ENCODE measurements around the gene IQSEC3. TPM values are rescaled to one million over a fixed set of nuclear protein-coding genes. Genes with fewer than 3 reads are reported as not detected.
"Not testable (repeated sequence)": the region's sequence is repeated elsewhere in the genome, so short reads cannot be mapped to it uniquely, and the experiment has no call there.

The IQSEC3 gene
- total and polyA plus RNA-seq, 2 donors = 0.99 to 4.4 TPM

DNA sequence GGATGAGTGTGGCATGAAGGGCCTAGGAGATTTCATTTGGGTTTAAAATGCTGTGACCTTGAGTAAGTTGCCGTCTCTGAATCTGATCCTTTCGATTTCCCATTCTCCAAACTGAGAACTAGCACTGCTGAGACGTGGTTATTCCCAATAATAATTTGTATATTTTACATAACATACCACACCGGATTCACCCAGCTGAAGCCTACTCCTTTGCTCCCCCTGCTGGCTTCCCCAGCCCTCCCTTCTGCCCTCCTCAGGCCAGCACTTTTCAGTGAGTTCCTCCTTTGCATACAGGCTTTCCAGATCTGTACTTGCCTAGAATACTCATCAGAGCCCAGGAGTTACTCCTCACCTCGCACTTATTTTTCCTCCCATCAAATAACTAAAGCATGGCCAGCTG, 38.7 kb upstream of the IQSEC3 start:
- DNase-seq (ENCODE audit: low read depth in 6 of 9, low spot score in 9 of 9); H3K36me3 ChIP-seq (ENCODE audit: control insufficient read depth in 2 of 2, insufficient read depth in 2 of 2, low read length in 1 of 2); H3K27me3 ChIP-seq (ENCODE audit: control insufficient read depth in 2 of 2, insufficient read depth in 1 of 2, low read length in 1 of 2); H3K4me1 ChIP-seq (ENCODE audit: control insufficient read depth in 2 of 2, insufficient read depth in 2 of 2, low read length in 2 of 2); H3K27ac ChIP-seq (ENCODE audit: low read depth in 1 of 2, low read length in 1 of 2); H3K9me3 ChIP-seq (ENCODE audit: control insufficient read depth in 2 of 2, insufficient read depth in 1 of 2, low read length in 1 of 2); H3K4me3 ChIP-seq (ENCODE audit: low read length in 2 of 2): not testable (repeated sequence)
- no CpG with 5 or more reads among the region's 5 CpGs for WGBS

DNA sequence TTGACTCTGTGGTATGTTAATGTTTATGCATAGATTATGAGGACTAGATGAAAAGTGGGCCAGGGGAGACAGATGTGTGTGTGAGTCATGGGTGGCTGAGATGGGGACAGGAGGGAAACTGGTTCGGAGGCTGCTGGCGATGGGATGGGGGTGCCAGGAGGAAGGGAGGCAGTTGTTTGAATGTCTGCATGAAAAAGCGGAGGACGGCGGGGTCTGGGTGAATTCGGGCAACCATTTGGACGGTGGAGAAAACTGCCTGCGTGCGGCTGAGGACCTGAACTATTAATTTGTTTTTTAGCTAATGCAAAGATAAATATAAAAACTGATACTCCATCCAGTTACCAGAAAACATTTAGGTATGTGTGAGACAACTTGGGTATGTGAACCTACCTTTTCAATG, 27.8 kb upstream of the IQSEC3 start:
- DNase-seq (ENCODE audit: low read depth in 6 of 9, low spot score in 9 of 9); H3K4me3 ChIP-seq (ENCODE audit: low read length in 2 of 2); H3K36me3 ChIP-seq (ENCODE audit: control insufficient read depth in 2 of 2, insufficient read depth in 2 of 2, low read length in 1 of 2); H3K27me3 ChIP-seq (ENCODE audit: control insufficient read depth in 2 of 2, insufficient read depth in 1 of 2, low read length in 1 of 2); H3K4me1 ChIP-seq (ENCODE audit: control insufficient read depth in 2 of 2, insufficient read depth in 2 of 2, low read length in 2 of 2); H3K27ac ChIP-seq (ENCODE audit: low read depth in 1 of 2, low read length in 1 of 2); H3K9me3 ChIP-seq (ENCODE audit: control insufficient read depth in 2 of 2, insufficient read depth in 1 of 2, low read length in 1 of 2): not testable (repeated sequence)
- WGBS = 75% methylated on average over 9 of the region's 9 CpGs

DNA sequence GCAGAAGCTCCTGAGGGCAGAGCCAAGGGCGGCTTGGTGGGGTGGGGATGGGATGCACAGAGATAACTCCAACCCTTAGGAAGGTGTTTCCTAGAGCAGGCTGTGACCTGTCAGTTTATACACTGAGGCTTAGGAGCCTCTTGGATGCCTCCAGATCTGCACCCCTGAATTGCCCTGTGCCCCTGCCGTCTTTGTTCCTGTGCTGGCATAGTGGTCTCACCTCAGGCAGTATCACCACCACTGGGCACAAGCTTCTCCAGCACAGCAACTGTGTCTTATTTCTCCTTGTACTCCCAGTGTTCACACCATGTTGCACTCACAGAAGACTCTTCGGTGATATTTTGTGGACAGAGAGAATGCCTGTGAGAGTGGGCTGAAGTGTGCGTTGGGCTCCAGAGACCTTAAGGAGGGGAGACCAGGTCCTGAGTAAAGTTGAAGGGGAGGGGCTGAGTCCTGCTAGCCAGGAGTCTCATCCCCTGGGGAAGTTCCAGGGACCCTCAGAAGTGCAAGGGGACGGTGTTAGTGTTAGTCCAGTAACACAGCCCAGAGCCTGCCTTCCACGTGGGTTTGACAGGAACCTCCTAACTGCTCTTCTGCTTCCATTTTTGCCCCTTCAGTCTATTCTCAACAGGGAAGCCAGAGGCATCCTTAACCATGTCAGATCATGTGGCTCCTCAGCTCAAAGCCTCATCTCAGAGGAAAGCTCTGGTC, 26.9 kb upstream of the IQSEC3 start:
- H3K4me3 ChIP-seq (ENCODE audit: low read length in 2 of 2); H3K27ac ChIP-seq (ENCODE audit: low read depth in 1 of 2, low read length in 1 of 2); H3K27me3 ChIP-seq (ENCODE audit: control insufficient read depth in 2 of 2, insufficient read depth in 1 of 2, low read length in 1 of 2); H3K9me3 ChIP-seq (ENCODE audit: control insufficient read depth in 2 of 2, insufficient read depth in 1 of 2, low read length in 1 of 2); H3K4me1 ChIP-seq (ENCODE audit: control insufficient read depth in 2 of 2, insufficient read depth in 2 of 2, low read length in 2 of 2); H3K36me3 ChIP-seq (ENCODE audit: control insufficient read depth in 2 of 2, insufficient read depth in 2 of 2, low read length in 1 of 2); DNase-seq (ENCODE audit: low read depth in 6 of 9, low spot score in 9 of 9): not testable (repeated sequence)
- WGBS = 83% methylated on average over 6 of the region's 6 CpGs

- not testable (repeated sequence) for H3K27me3 ChIP-seq (ENCODE audit: control insufficient read depth in 2 of 2, insufficient read depth in 1 of 2, low read length in 1 of 2); DNase-seq (ENCODE audit: low read depth in 6 of 9, low spot score in 9 of 9); H3K4me3 ChIP-seq (ENCODE audit: low read length in 2 of 2); H3K4me1 ChIP-seq (ENCODE audit: control insufficient read depth in 2 of 2, insufficient read depth in 2 of 2, low read length in 2 of 2); H3K9me3 ChIP-seq (ENCODE audit: control insufficient read depth in 2 of 2, insufficient read depth in 1 of 2, low read length in 1 of 2); H3K27ac ChIP-seq (ENCODE audit: low read depth in 1 of 2, low read length in 1 of 2); H3K36me3 ChIP-seq (ENCODE audit: control insufficient read depth in 2 of 2, insufficient read depth in 2 of 2, low read length in 1 of 2)
- WGBS = 92% methylated on average over 8 of the region's 8 CpGs
These were observed 22.2 kb upstream of the IQSEC3 start for GRCh38 chr12:44352-44751.

DNA sequence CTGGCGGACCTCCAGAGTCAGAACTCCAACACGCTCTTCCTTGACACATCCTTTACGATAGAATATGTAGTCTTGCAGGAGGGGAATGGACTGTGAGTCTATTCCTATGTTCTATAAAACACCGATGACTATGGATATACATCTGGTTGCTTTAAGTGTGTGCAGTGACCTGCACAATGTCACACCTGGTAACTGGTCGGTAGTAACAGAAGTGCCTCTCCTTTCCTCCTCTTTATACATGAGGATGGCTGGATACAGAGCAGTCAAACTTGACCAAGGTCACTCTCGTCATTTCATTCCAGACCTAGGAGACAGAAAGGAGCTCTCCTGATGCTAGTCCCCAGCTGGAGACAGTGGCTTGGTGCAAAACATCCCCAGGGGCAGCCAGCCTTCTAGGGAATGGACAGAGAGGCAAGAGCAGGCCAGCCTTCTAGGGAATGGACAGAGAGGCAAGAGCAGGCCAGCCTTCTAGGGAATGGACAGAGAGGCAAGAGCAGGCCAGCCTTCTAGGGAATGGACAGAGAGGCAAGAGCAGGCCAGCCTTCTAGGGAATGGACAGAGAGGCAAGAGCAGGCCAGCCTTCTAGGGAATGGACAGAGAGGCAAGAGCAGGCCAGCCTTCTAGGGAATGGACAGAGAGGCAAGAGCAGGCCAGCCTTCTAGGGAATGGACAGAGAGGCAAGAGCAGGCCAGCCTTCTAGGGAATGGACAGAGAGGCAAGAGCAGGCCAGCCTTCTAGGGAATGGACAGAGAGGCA, 21.2 kb upstream of the IQSEC3 start:
- 88% methylated on average over 6 of the region's 6 CpGs for WGBS
- H3K36me3 ChIP-seq (ENCODE audit: control insufficient read depth in 2 of 2, insufficient read depth in 2 of 2, low read length in 1 of 2); DNase-seq (ENCODE audit: low read depth in 6 of 9, low spot score in 9 of 9): not testable (repeated sequence)

GRCh38 chr12:45991-46358, 20.6 kb upstream of the IQSEC3 start:
- not testable (repeated sequence) for H3K4me3 ChIP-seq (ENCODE audit: low read length in 2 of 2); H3K4me1 ChIP-seq (ENCODE audit: control insufficient read depth in 2 of 2, insufficient read depth in 2 of 2, low read length in 2 of 2); H3K36me3 ChIP-seq (ENCODE audit: control insufficient read depth in 2 of 2, insufficient read depth in 2 of 2, low read length in 1 of 2); DNase-seq (ENCODE audit: low read depth in 6 of 9, low spot score in 9 of 9); H3K27me3 ChIP-seq (ENCODE audit: control insufficient read depth in 2 of 2, insufficient read depth in 1 of 2, low read length in 1 of 2); H3K27ac ChIP-seq (ENCODE audit: low read depth in 1 of 2, low read length in 1 of 2); H3K9me3 ChIP-seq (ENCODE audit: control insufficient read depth in 2 of 2, insufficient read depth in 1 of 2, low read length in 1 of 2)
- 85% methylated on average over 5 of the region's 5 CpGs for WGBS

More for the DNA sequence above, 21.2 kb upstream of the IQSEC3 start:
- not testable (repeated sequence) for H3K27me3 ChIP-seq (ENCODE audit: control insufficient read depth in 2 of 2, insufficient read depth in 1 of 2, low read length in 1 of 2); H3K27ac ChIP-seq (ENCODE audit: low read depth in 1 of 2, low read length in 1 of 2); H3K9me3 ChIP-seq (ENCODE audit: control insufficient read depth in 2 of 2, insufficient read depth in 1 of 2, low read length in 1 of 2); H3K4me3 ChIP-seq (ENCODE audit: low read length in 2 of 2); H3K4me1 ChIP-seq (ENCODE audit: control insufficient read depth in 2 of 2, insufficient read depth in 2 of 2, low read length in 2 of 2)

DNA sequence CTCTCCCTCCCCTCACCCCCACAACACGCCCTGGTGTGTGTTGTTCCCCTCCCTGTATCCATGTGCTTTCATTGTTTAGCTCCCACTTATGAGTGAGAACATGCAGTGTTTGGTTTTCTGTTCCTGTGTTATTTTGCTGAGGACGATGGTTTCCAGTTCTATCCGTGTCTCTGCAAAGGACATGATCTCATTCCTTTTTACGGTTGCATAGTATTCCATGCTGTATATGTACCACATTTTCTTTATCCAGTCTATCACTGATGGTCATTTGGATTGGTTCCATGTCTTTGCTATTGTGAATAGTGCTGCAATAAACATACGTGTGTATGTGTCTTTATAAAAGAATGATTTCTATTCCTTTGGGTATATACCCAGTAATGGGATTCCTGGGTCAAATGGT, 20.0 kb upstream of the IQSEC3 start:
- not testable (repeated sequence) for H3K9me3 ChIP-seq (ENCODE audit: control insufficient read depth in 2 of 2, insufficient read depth in 1 of 2, low read length in 1 of 2); H3K36me3 ChIP-seq (ENCODE audit: control insufficient read depth in 2 of 2, insufficient read depth in 2 of 2, low read length in 1 of 2); H3K4me1 ChIP-seq (ENCODE audit: control insufficient read depth in 2 of 2, insufficient read depth in 2 of 2, low read length in 2 of 2); H3K4me3 ChIP-seq (ENCODE audit: low read length in 2 of 2); H3K27ac ChIP-seq (ENCODE audit: low read depth in 1 of 2, low read length in 1 of 2); DNase-seq (ENCODE audit: low read depth in 6 of 9, low spot score in 9 of 9); H3K27me3 ChIP-seq (ENCODE audit: control insufficient read depth in 2 of 2, insufficient read depth in 1 of 2, low read length in 1 of 2)
- 72% methylated on average over 5 of the region's 5 CpGs for WGBS

GRCh38 chr12:47699-48226, 18.8 kb upstream of the IQSEC3 start:
- not testable (repeated sequence) for DNase-seq (ENCODE audit: low read depth in 6 of 9, low spot score in 9 of 9)

DNA sequence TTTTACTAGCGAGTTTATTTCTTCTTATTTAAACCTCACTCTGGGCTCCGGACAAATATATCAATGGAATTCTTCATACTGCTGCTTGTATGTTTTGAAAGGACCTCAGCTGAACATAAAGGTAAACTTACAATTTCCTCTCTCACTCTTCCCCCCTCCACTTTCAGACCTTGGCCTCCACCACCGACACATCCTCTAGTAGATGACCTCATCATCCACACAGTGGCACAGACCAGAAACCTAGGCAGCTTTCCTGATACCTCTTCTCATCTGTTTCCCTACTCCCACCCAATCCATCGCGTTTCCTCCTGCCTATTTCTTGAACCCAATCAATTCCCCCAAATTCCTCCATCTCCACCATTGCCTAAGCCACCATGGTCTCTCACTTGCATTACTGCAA, 17.4 kb upstream of the IQSEC3 start:
- not testable (repeated sequence) for DNase-seq (ENCODE audit: low read depth in 6 of 9, low spot score in 9 of 9); H3K9me3 ChIP-seq (ENCODE audit: control insufficient read depth in 2 of 2, insufficient read depth in 1 of 2, low read length in 1 of 2); H3K27me3 ChIP-seq (ENCODE audit: control insufficient read depth in 2 of 2, insufficient read depth in 1 of 2, low read length in 1 of 2); H3K27ac ChIP-seq (ENCODE audit: low read depth in 1 of 2, low read length in 1 of 2); H3K36me3 ChIP-seq (ENCODE audit: control insufficient read depth in 2 of 2, insufficient read depth in 2 of 2, low read length in 1 of 2); H3K4me3 ChIP-seq (ENCODE audit: low read length in 2 of 2); H3K4me1 ChIP-seq (ENCODE audit: control insufficient read depth in 2 of 2, insufficient read depth in 2 of 2, low read length in 2 of 2)
- WGBS = 87% methylated on average over 5 of the region's 5 CpGs

More at GRCh38 chr12:47699-48226, 18.8 kb upstream of the IQSEC3 start:
- H3K4me3 ChIP-seq (ENCODE audit: low read length in 2 of 2); H3K27me3 ChIP-seq (ENCODE audit: control insufficient read depth in 2 of 2, insufficient read depth in 1 of 2, low read length in 1 of 2); H3K4me1 ChIP-seq (ENCODE audit: control insufficient read depth in 2 of 2, insufficient read depth in 2 of 2, low read length in 2 of 2); H3K36me3 ChIP-seq (ENCODE audit: control insufficient read depth in 2 of 2, insufficient read depth in 2 of 2, low read length in 1 of 2); H3K9me3 ChIP-seq (ENCODE audit: control insufficient read depth in 2 of 2, insufficient read depth in 1 of 2, low read length in 1 of 2); H3K27ac ChIP-seq (ENCODE audit: low read depth in 1 of 2, low read length in 1 of 2): not testable (repeated sequence)
- 82% methylated on average over 3 of the region's 3 CpGs for WGBS
